GM12873 (cell line): ENCODE data around the gene IFNA17.
"Not testable (repeated sequence)": the region's sequence is repeated elsewhere in the genome, so short reads cannot be mapped to it uniquely, and the experiment has no call there.

Experiments
- CTCF ChIP-seq: IDR thresholded peaks from 2 replicates; pipeline ENCODE4 v1.5.1; 2012; ENCODE audit warnings: low read depth, mild to moderate bottlenecking, moderate library complexity, low read length, control low read depth; ENCODE audit not compliant: insufficient read depth; ENCODE audit errors: missing control alignments

IFNA17 gene

GRCh38 chr9:21194867-21195776, 32.9 kb downstream of the IFNA17 start:
- TF ChIP-seq CTCF = peak; percentile 65

- not testable (repeated sequence) for TF ChIP-seq CTCF
Observed at GRCh38 chr9:21187487-21187886, 40.5 kb downstream of the IFNA17 start, which contains the start of gene IFNA4. Gene IFNA4, minus strand, starts transcription at chr9:21187587. Its CDS starts 56 bp downstream, at chr9:21187531.

GRCh38 chr9:21182810-21183736, 44.9 kb downstream of the IFNA17 start:
- peak; percentile 63 for TF ChIP-seq CTCF
